Measurements from ENCODE around the gene CXCR6. TPM values are rescaled to one million over a fixed set of nuclear protein-coding genes. Genes with fewer than 3 reads are reported as not detected.

CXCR6 gene
- polyA plus RNA-seq, 1 of the 3 experiments (the other 2 are of a cell fraction) = not detected

DNA sequence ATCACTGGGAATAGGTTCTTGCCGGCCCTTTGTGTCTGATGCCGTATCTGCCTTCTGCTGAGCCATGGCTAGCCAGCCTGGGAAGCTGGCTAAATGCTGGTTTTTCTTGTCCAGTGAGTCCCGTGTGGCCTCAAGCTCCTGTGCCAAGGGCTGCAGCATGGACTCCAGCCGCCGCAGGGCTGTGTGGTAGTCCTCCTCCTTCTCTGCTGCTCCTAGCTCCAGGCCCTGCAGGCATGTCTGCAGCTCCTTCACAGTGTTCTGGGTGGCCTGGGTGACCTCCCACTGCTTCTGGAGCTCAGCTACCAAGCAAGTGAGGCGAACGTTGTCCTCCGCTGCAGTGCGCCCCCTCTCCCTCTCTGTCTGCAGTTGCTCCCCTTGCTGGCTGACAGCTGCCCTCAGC lies 24.9 kb downstream of the CXCR6 start:
- Histone ChIP-seq H3F3A (replicated peaks; ENCODE audit: insufficient read depth) (peaks cover 10% of the 10 kb centered on the region), H3K36me3 (replicated peaks in 1 of 2; ENCODE audit: control insufficient read depth in 1 of 2, insufficient read depth in 2 of 2, low read length in 1 of 2) (peaks cover 9 to 62% of the 10 kb centered on the region in 2 experiments), H3K9ac (no peak overlapping the region), H3K27me3 (ENCODE audit: insufficient read depth) (no peaks in the 10 kb centered on the region), H4K20me1 (ENCODE audit: insufficient read depth) (no peaks in the 10 kb centered on the region), H3K79me2 (ENCODE audit: insufficient read depth) (no peaks in the 10 kb centered on the region), H3K9me3 (no peaks in the 10 kb centered on the region), H3K4me2 (no peak overlapping the region), H2AFZ (ENCODE audit: low read depth) (no peak overlapping the region), H3K4me3 (ENCODE audit: low read depth in 2 of 2, low read length in 1 of 2) (no peak overlapping the region), H3K4me1 (ENCODE audit: control insufficient read depth in 1 of 2, insufficient read depth in 2 of 2, low read depth in 1 of 2, low read length in 1 of 2) (peaks cover 0 to 4% of the 10 kb centered on the region in 2 experiments; a peak in 3 of 4 replicates), H3K9me2 (no peaks in the 10 kb centered on the region), H3K27ac (ENCODE audit: low read depth in 2 of 2, low read length in 1 of 2) (no peak overlapping the region)
- WGBS (ENCODE audit: low lambda C conversion rate) = 96% methylated on average over 8 of the region's 9 CpGs
- POLR2A ChIA-PET = interaction anchor here (0.8 kb wide), 1 partner anchor 11 kb away, joined by 3 read pairs; no protein-coding TSS in a partner anchor
- no peak for DNase-seq
- CTCF ChIA-PET = interaction anchor here (1.3 to 8.4 kb wide), 3 partner anchors 30 to 410 kb away, joined by 3 to 60 read pairs (median 23); no protein-coding TSS in a partner anchor
- TF ChIP-seq TCF12 (IDR thresholded peaks at IDR 0.05) (no peak), FOXJ3 (CRISPR knock-in tag; IDR thresholded peaks at IDR 0.05) (no peak), TAF1 (IDR thresholded peaks at IDR 0.05; ENCODE audit: borderline replicate concordance, low read depth, low read length) (no peak), SMC3 (IDR thresholded peaks at IDR 0.05; ENCODE audit: low read depth, low read length) (no peak), YY1 (IDR thresholded peaks at IDR 0.05; ENCODE audit: low read depth) (no peak), RCOR1 (IDR thresholded peaks at IDR 0.05; ENCODE audit: low read length) (no peak), GABPA (IDR thresholded peaks at IDR 0.05; ENCODE audit: low read depth) (no peak), MXI1 (IDR thresholded peaks at IDR 0.05; ENCODE audit: low read depth, low read length) (no peak), ELF1 (IDR thresholded peaks at IDR 0.05) (no peak), TEAD4 (IDR thresholded peaks at IDR 0.05; ENCODE audit: borderline replicate concordance, insufficient read depth) (no peak), CHD2 (IDR thresholded peaks at IDR 0.05; ENCODE audit: low read length, partially characterized antibody) (no peak)
- TF ChIP-seq, protein P1, sequence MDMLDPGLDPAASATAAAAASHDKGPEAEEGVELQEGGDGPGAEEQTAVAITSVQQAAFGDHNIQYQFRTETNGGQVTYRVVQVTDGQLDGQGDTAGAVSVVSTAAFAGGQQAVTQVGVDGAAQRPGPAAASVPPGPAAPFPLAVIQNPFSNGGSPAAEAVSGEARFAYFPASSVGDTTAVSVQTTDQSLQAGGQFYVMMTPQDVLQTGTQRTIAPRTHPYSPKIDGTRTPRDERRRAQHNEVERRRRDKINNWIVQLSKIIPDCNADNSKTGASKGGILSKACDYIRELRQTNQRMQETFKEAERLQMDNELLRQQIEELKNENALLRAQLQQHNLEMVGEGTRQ (IDR thresholded peaks at IDR 0.05; ENCODE audit: borderline replicate concordance, low read depth, low read length) = no peak
- TF ChIP-seq, protein P2, sequence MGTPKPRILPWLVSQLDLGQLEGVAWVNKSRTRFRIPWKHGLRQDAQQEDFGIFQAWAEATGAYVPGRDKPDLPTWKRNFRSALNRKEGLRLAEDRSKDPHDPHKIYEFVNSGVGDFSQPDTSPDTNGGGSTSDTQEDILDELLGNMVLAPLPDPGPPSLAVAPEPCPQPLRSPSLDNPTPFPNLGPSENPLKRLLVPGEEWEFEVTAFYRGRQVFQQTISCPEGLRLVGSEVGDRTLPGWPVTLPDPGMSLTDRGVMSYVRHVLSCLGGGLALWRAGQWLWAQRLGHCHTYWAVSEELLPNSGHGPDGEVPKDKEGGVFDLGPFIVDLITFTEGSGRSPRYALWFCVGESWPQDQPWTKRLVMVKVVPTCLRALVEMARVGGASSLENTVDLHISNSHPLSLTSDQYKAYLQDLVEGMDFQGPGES (IDR thresholded peaks at IDR 0.05; ENCODE audit: low read depth, low read length) = no peak
- TF ChIP-seq, protein P3, sequence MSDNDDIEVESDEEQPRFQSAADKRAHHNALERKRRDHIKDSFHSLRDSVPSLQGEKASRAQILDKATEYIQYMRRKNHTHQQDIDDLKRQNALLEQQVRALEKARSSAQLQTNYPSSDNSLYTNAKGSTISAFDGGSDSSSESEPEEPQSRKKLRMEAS (IDR thresholded peaks at IDR 0.05; ENCODE audit: low read depth) = no peak

DNA sequence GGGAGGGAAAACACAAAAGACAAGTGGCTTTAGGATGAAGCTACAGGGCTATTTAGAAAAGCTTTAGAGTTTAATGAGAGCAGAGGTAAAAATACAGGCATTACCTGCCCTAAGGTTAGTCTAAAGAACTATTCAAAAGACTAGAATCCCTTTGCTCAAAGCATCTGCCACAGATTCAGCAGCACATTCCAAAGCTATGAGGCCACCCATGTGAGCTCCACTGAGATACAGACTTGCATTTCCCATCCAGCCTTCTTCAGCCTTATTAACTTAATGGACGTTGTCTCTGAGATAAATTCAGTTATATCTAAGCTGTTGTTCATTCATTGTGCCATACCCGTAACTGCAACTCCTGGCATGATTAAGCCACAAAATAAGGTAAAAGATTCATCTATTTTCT lies 25.4 kb downstream of the CXCR6 start:
- no peak overlapping the region for H3K4me3 ChIP-seq (ENCODE audit: low read depth in 2 of 2, low read length in 1 of 2)
- no peak overlapping the region for H3K9ac ChIP-seq
- peaks cover 4 to 57% of the 10 kb centered on the region in 2 experiments for H3K36me3 ChIP-seq (replicated peaks in 1 of 2; ENCODE audit: control insufficient read depth in 1 of 2, insufficient read depth in 2 of 2, low read length in 1 of 2)
- no peaks in the 10 kb centered on the region for H3K9me2 ChIP-seq
- H4K20me1 ChIP-seq (ENCODE audit: insufficient read depth) = no peaks in the 10 kb centered on the region
- H3K27me3 ChIP-seq (ENCODE audit: insufficient read depth) = no peaks in the 10 kb centered on the region
- H3K4me2 ChIP-seq = no peak overlapping the region
- WGBS (ENCODE audit: low lambda C conversion rate) = 44% methylated on average over 2 of the region's 2 CpGs
- DNase-seq = no peak
- no peaks in the 10 kb centered on the region for H3K9me3 ChIP-seq
- H3K4me1 ChIP-seq (ENCODE audit: control insufficient read depth in 1 of 2, insufficient read depth in 2 of 2, low read depth in 1 of 2, low read length in 1 of 2) = peaks cover 0 to 4% of the 10 kb centered on the region in 2 experiments; a peak in 3 of 4 replicates
- POLR2A ChIA-PET = interaction anchor here (0.8 kb wide), 1 partner anchor 11 kb away, joined by 3 read pairs; no protein-coding TSS in a partner anchor
- H2AFZ ChIP-seq (ENCODE audit: low read depth) = no peak overlapping the region
- no peak overlapping the region for H3K27ac ChIP-seq (ENCODE audit: low read depth in 2 of 2, low read length in 1 of 2)
- TF ChIP-seq TCF12 (IDR thresholded peaks at IDR 0.05) (peak; percentile 33; the same call in 1 of the 2 replicates), JUND (IDR thresholded peaks at IDR 0.05) (peak; percentile 24; the same call in 1 of the 2 replicates), NFIC (IDR thresholded peaks at IDR 0.05; ENCODE audit: borderline replicate concordance) (no peak)
- H3K79me2 ChIP-seq (ENCODE audit: insufficient read depth) = no peaks in the 10 kb centered on the region
- H3F3A ChIP-seq (replicated peaks; ENCODE audit: insufficient read depth) = peaks cover 15% of the 10 kb centered on the region
- CTCF ChIA-PET = interaction anchor here (3.9 to 8.4 kb wide), 2 partner anchors 31 to 110 kb away, joined by 23 to 60 read pairs; no protein-coding TSS in a partner anchor

Measured in SK-N-SH (cell line).